ENCODE results near the gene LIMCH1.
"Not testable (repeated sequence)": the region's sequence is repeated elsewhere in the genome, so short reads cannot be mapped to it uniquely, and the experiment has no call there.

Gene LIMCH1

GRCh38 chr4:41683326-41683725 lies 145.4 kb downstream of the LIMCH1 start:
- DNase-seq (ENCODE audit: low spot score), result no peak

GRCh38 chr4:41686893-41687292 lies 148.9 kb downstream of the LIMCH1 start:
- DNase-seq (ENCODE audit: low spot score), result no peak

GRCh38 chr4:41687971-41688370 lies 150.0 kb downstream of the LIMCH1 start:
- DNase-seq (ENCODE audit: low spot score), result no peak

- DNase-seq (ENCODE audit: low spot score), result peak; percentile 33
Observed at GRCh38 chr4:41692717-41693345, 154.9 kb downstream of the LIMCH1 start.

GRCh38 chr4:41693629-41694028 lies 155.7 kb downstream of the LIMCH1 start:
- DNase-seq (ENCODE audit: low spot score), result no peak

GRCh38 chr4:41696131-41696530 lies 158.2 kb downstream of the LIMCH1 start:
- DNase-seq (ENCODE audit: low spot score), result no peak

- DNase-seq (ENCODE audit: low spot score), result no peak
Observed at GRCh38 chr4:41696763-41697162, 158.8 kb downstream of the LIMCH1 start.

- no peak for DNase-seq (ENCODE audit: low spot score)
Observed at GRCh38 chr4:41701983-41702382, 164.0 kb downstream of the LIMCH1 start.

GRCh38 chr4:41702770-41703169 lies 164.8 kb downstream of the LIMCH1 start:
- DNase-seq (ENCODE audit: low spot score), result no peak

GRCh38 chr4:41703785-41704184 lies 165.8 kb downstream of the LIMCH1 start:
- DNase-seq (ENCODE audit: low spot score), result no peak

GRCh38 chr4:41709844-41710481 lies 172.0 kb downstream of the LIMCH1 start:
- no peak for DNase-seq (ENCODE audit: low spot score)

- DNase-seq (ENCODE audit: low spot score), result not testable (repeated sequence)
Observed at GRCh38 chr4:41711654-41712053, 173.7 kb downstream of the LIMCH1 start.

- DNase-seq (ENCODE audit: low spot score), result no peak
Observed at GRCh38 chr4:41712425-41712824, 174.5 kb downstream of the LIMCH1 start.

GRCh38 chr4:41713768-41714167 lies 175.8 kb downstream of the LIMCH1 start:
- no peak for DNase-seq (ENCODE audit: low spot score)

GRCh38 chr4:41714364-41715000 lies 176.5 kb downstream of the LIMCH1 start:
- DNase-seq (ENCODE audit: low spot score), result no peak

- no peak for DNase-seq (ENCODE audit: low spot score)
Observed at GRCh38 chr4:41715155-41715554, 177.2 kb downstream of the LIMCH1 start.

- no peak for DNase-seq (ENCODE audit: low spot score)
Observed at GRCh38 chr4:41718907-41719306, 180.9 kb downstream of the LIMCH1 start.

- no peak for DNase-seq (ENCODE audit: low spot score)
Observed at GRCh38 chr4:41719417-41719816, 181.5 kb downstream of the LIMCH1 start.

GRCh38 chr4:41722181-41722580 lies 184.2 kb downstream of the LIMCH1 start:
- no peak for DNase-seq (ENCODE audit: low spot score)

- DNase-seq (ENCODE audit: low spot score), result no peak
Observed at GRCh38 chr4:41723286-41723685, 185.3 kb downstream of the LIMCH1 start.

GRCh38 chr4:41725254-41725653 lies 187.3 kb downstream of the LIMCH1 start:
- DNase-seq (ENCODE audit: low spot score), result no peak

- DNase-seq (ENCODE audit: low spot score), result no peak
Observed at GRCh38 chr4:41727861-41728572, 190.1 kb downstream of the LIMCH1 start.

- no peak for DNase-seq (ENCODE audit: low spot score)
Observed at GRCh38 chr4:41728573-41728913, 190.6 kb downstream of the LIMCH1 start.

All from putamen (tissue), 1 donor.